WTC11 (cell line): Measurements from ENCODE around the gene UBTD1. TPM values are rescaled to one million over a fixed set of nuclear protein-coding genes. Genes with fewer than 3 reads are reported as not detected.

Experiments
- ATAC-seq: fragments of 200-7000 bp; cut with Tn5 transposase; 2 replicates; pipeline ENCODE4 v1.10.0; 2021; ENCODE audit warnings: mild to moderate bottlenecking, moderate library complexity
- CTCF ChIA-PET: fragments of 300-600 bp; sonication (Branson Sonifier 250); formaldehyde crosslinking; loops from one replicate; lab custom pipeline; 2021; ENCODE audit warnings: antibody characterized with exemption; lab: Charles Lee
- POLR2A ChIA-PET: fragments of 350-600 bp; sonication (Branson Sonifier 250); formaldehyde crosslinking; loops from one replicate; lab custom pipeline; 2021; ENCODE audit warnings: antibody characterized with exemption; lab: Charles Lee
- DNase-seq: peaks from one replicate; pipeline ENCODE4 v3.0.0; 2021; ENCODE audit warnings: low spot score
- H3K27ac Mint-ChIP-seq: 2 replicates; pipeline ENCODE4 v1.8.0; 2021; ENCODE audit warnings: mixed read lengths
- H3K27me3 Mint-ChIP-seq: 2 replicates; pipeline ENCODE4 v1.8.0; 2021; ENCODE audit warnings: low read depth, mild to moderate bottlenecking, moderate library complexity, mixed read lengths
- H3K36me3 Mint-ChIP-seq: 2 replicates; pipeline ENCODE4 v1.8.0; 2021; ENCODE audit warnings: mixed read lengths
- H3K4me1 Mint-ChIP-seq: 2 replicates; pipeline ENCODE4 v1.8.0; 2022; ENCODE audit warnings: mixed read lengths
- H3K4me3 Mint-ChIP-seq: 2 replicates; pipeline ENCODE4 v1.8.0; 2021; ENCODE audit warnings: mild to moderate bottlenecking, moderate library complexity, mixed read lengths
- H3K9me3 Mint-ChIP-seq: 2 replicates; pipeline ENCODE4 v1.8.0; 2021; ENCODE audit warnings: mixed read lengths
- E2F1 ChIP-seq: sonication (generic); formaldehyde crosslinking; IDR thresholded peaks from 2 replicates; pipeline ENCODE4 v1.8.0; 2022; ENCODE audit warnings: mild to moderate bottlenecking, missing genetic modification reagents
- ETV6 ChIP-seq: sonication (generic); formaldehyde crosslinking; IDR thresholded peaks from 2 replicates; pipeline ENCODE4 v1.8.1; 2022; ENCODE audit warnings: mild to moderate bottlenecking, missing genetic modification reagents
- FOXP1 ChIP-seq: sonication (generic); formaldehyde crosslinking; IDR thresholded peaks from 2 replicates; pipeline ENCODE4 v1.8.0; 2022; ENCODE audit warnings: missing genetic modification reagents, mild to moderate bottlenecking, moderate library complexity, borderline replicate concordance
- GTF2I ChIP-seq: fragments of 250-450 bp; sonication (Bioruptor Pico); conservative IDR thresholded peaks from 2 replicates; pipeline ENCODE4 v1.4.0; 2021; ENCODE audit warnings: mild to moderate bottlenecking
- OVOL2 ChIP-seq: fragments of 250-450 bp; sonication (Bioruptor Pico); IDR thresholded peaks from 2 replicates; pipeline ENCODE4 v1.9.0; 2021; ENCODE audit warnings: mild to moderate bottlenecking, borderline replicate concordance
- PRDM15 ChIP-seq: sonication (generic); formaldehyde crosslinking; IDR thresholded peaks from 2 replicates; pipeline ENCODE4 v1.8.0; 2022; ENCODE audit warnings: missing genetic modification reagents
- RELA ChIP-seq: sonication (generic); formaldehyde crosslinking; IDR thresholded peaks from 2 replicates; pipeline ENCODE4 v1.8.1; 2022; ENCODE audit warnings: missing genetic modification reagents, mild to moderate bottlenecking, borderline replicate concordance
- TEAD4 ChIP-seq: sonication (generic); formaldehyde crosslinking; IDR thresholded peaks from 2 replicates; pipeline ENCODE4 v1.8.0; 2022; ENCODE audit warnings: mild to moderate bottlenecking, missing genetic modification reagents
- ZBTB21 ChIP-seq: sonication (generic); formaldehyde crosslinking; IDR thresholded peaks from 2 replicates; pipeline ENCODE4 v1.8.1; 2023; ENCODE audit warnings: mild to moderate bottlenecking, missing genetic modification reagents, borderline replicate concordance
- ZBTB43 ChIP-seq: sonication (generic); formaldehyde crosslinking; IDR thresholded peaks from 2 replicates; pipeline ENCODE4 v1.8.1; 2023; ENCODE audit warnings: mild to moderate bottlenecking, missing genetic modification reagents
- ZMAT4 ChIP-seq: fragments of 250-450 bp; sonication (Bioruptor Pico); IDR thresholded peaks from 2 replicates; pipeline ENCODE4 v1.9.0; 2021; ENCODE audit warnings: mild to moderate bottlenecking
- ZNF423 ChIP-seq: fragments of 250-450 bp; sonication (Bioruptor Pico); IDR thresholded peaks from 2 replicates; pipeline ENCODE4 v2.1.2; 2022; ENCODE audit warnings: mild to moderate bottlenecking, moderate library complexity
- ZNF512 ChIP-seq: sonication (generic); formaldehyde crosslinking; IDR thresholded peaks from 2 replicates; pipeline ENCODE4 v1.8.1; 2022; ENCODE audit warnings: missing genetic modification reagents, borderline replicate concordance
- total RNA-seq: library from RNA; stranded (reverse); gene quantifications from 3 replicates; pipeline ENCODE4 v1.2.3, GENCODE V29; 2021

UBTD1 gene
- total RNA-seq, 1 experiment from 2014 or later, result 35.7 TPM

- no peak for TF ChIP-seq E2F1 (CRISPR knock-in tag)
- TF ChIP-seq ZBTB43 (CRISPR knock-in tag), result no peak
- no peak for TF ChIP-seq OVOL2 (CRISPR knock-in tag)
- no peak for TF ChIP-seq PRDM15 (CRISPR knock-in tag)
- no peak for TF ChIP-seq ZMAT4
- TF ChIP-seq ZBTB21 (CRISPR knock-in tag), result no peak
These were observed 32.8 kb downstream of the UBTD1 start (continued) for GRCh38 chr10:97531401-97531986.

- Mint-ChIP-seq H3K4me1 (peaks cover 12% of the 10 kb centered on the region), H3K27me3 (no peaks in the 10 kb centered on the region; the same call in 1 of the 2 replicates), H3K36me3 (peaks cover 6% of the 10 kb centered on the region)
- ATAC-seq, result peak; percentile 42
- no peak for TF ChIP-seq GTF2I
- TF ChIP-seq ZNF423 (CRISPR knock-in tag), result peak; percentile 28; the same call in 1 of the 2 replicates
- TF ChIP-seq PRDM15 (CRISPR knock-in tag), result peak; percentile 69
- TF ChIP-seq, all 79 proteins: peak for 2
- ChIA-PET CTCF (interaction anchor here (1.0 to 5.9 kb wide), 13 partner anchors 11 to 79 kb away, joined by 3 to 177 read pairs (median 4); partner anchors contain the start of genes ANKRD2 and UBTD1), POLR2A (no interaction called here)
- Mint-ChIP-seq H3K9me3 (peaks cover 4% of the 10 kb centered on the region), H3K4me3 (no peak overlapping the region), H3K27ac (peak overlapping the region; percentile 96)
- peak; percentile 67 for DNase-seq
These were observed 34.4 kb downstream of the UBTD1 start for GRCh38 chr10:97532935-97533671.

- DNase-seq (no peak), ATAC-seq (no peak)
- CTCF ChIA-PET, result interaction anchor here (0.6 to 5.9 kb wide), 28 partner anchors 8 to 115 kb away, joined by 3 to 177 read pairs (median 6); partner anchors contain the start of genes ANKRD2 and UBTD1
- peaks cover 12% of the 10 kb centered on the region for H3K4me1 Mint-ChIP-seq
- no peak overlapping the region for H3K4me3 Mint-ChIP-seq
- peaks cover 6% of the 10 kb centered on the region for H3K36me3 Mint-ChIP-seq
- no peak overlapping the region for H3K27ac Mint-ChIP-seq
- peaks cover 4% of the 10 kb centered on the region for H3K9me3 Mint-ChIP-seq
- H3K27me3 Mint-ChIP-seq, result no peaks in the 10 kb centered on the region; the same call in 1 of the 2 replicates
- POLR2A ChIA-PET, result no interaction called here
- TF ChIP-seq ETV6 (CRISPR knock-in tag), result no peak
- no peak for TF ChIP-seq ZNF512 (CRISPR knock-in tag)
- TF ChIP-seq RELA (CRISPR knock-in tag), result no peak
- no peak for TF ChIP-seq FOXP1
- no peak for TF ChIP-seq TEAD4 (CRISPR knock-in tag)
- no peak for TF ChIP-seq OVOL2 (CRISPR knock-in tag)
These were observed 35.2 kb downstream of the UBTD1 start for GRCh38 chr10:97533888-97534287.
